OCI-LY7 (cell line): ENCODE measurements around the gene UBFD1. TPM values are rescaled to one million over a fixed set of nuclear protein-coding genes. Genes with fewer than 3 reads are reported as not detected.
"Not testable (repeated sequence)": the region's sequence is repeated elsewhere in the genome, so short reads cannot be mapped to it uniquely, and the experiment has no call there.

ENCODE experiments used
- BruUV-seq: library from RNA; stranded (reverse); fragments of 400-500 nt; replicated peaks from 2 replicates; lab custom pipeline; 2021; lab: Mats Ljungman, UMichigan
- CTCF ChIA-PET: fragments of 300-600 bp; sonication (Branson Sonifier 250); formaldehyde crosslinking; loops from one replicate; lab custom pipeline; 2022; ENCODE audit warnings: antibody characterized with exemption; ENCODE audit not compliant: unreplicated experiment; lab: Charles Lee
- POLR2A ChIA-PET: fragments of 300-600 bp; sonication (Branson Sonifier 250); formaldehyde crosslinking; loops from one replicate; lab custom pipeline; 2022; ENCODE audit warnings: antibody characterized with exemption; lab: Charles Lee
- DNase-seq: peaks from one replicate; pipeline ENCODE4 v3.0.0-alpha.2; 2015; ENCODE audit warnings: low spot score
- H2AFZ ChIP-seq: fragments of 200-600 bp; sonication (generic), shearing (Covaris generic); 2 replicates; pipeline ENCODE4 v1.6.1; 2014; ENCODE audit warnings: mild to moderate bottlenecking, antibody characterized with exemption, low read length, moderate library complexity
- H3K27ac ChIP-seq: fragments of 200-600 bp; sonication (generic); 2 replicates; pipeline ENCODE4 v1.5.1; 2014; ENCODE audit warnings: mixed run types, low read depth, mild to moderate bottlenecking, moderate library complexity, low read length, inconsistent platforms; ENCODE audit not compliant: poor library complexity, severe bottlenecking
- H3K36me3 ChIP-seq: fragments of 200-600 bp; sonication (generic); 2 replicates; pipeline ENCODE4 v1.6.1; 2014; ENCODE audit warnings: mild to moderate bottlenecking, antibody characterized with exemption, low read length, moderate library complexity, mixed read lengths; ENCODE audit not compliant: insufficient read depth
- H3K4me1 ChIP-seq: fragments of 200-600 bp; sonication (generic); 2 replicates; pipeline ENCODE4 v1.5.1; 2014; ENCODE audit warnings: mild to moderate bottlenecking, low read length; ENCODE audit not compliant: insufficient read depth, poor library complexity, severe bottlenecking
- H3K4me2 ChIP-seq: fragments of 200-600 bp; sonication (generic); 2 replicates; pipeline ENCODE4 v1.6.1; 2014; ENCODE audit warnings: mild to moderate bottlenecking, low read length
- H3K4me3 ChIP-seq: fragments of 200-600 bp; sonication (generic); 2 replicates; pipeline ENCODE4 v1.5.1; 2014; ENCODE audit warnings: mild to moderate bottlenecking, low read depth, low read length; ENCODE audit not compliant: poor library complexity, severe bottlenecking
- H3K79me2 ChIP-seq: fragments of 200-600 bp; sonication (generic); 2 replicates; pipeline ENCODE4 v1.6.1; 2016; ENCODE audit warnings: low read depth, mild to moderate bottlenecking, low read length, moderate library complexity, mixed read lengths; ENCODE audit not compliant: insufficient read depth
- H3K9me2 ChIP-seq: fragments of 200-600 bp; sonication (generic); 2 replicates; pipeline ENCODE4 v1.6.1; 2016; ENCODE audit warnings: mild to moderate bottlenecking, low read length, mixed read lengths; ENCODE audit not compliant: insufficient read depth
- H3K9me3 ChIP-seq: fragments of 200-600 bp; sonication (generic); 2 replicates; pipeline ENCODE4 v1.6.1; 2014; ENCODE audit warnings: mild to moderate bottlenecking, mixed run types, low read length, mixed read lengths
- H4K20me1 ChIP-seq: fragments of 200-600 bp; sonication (generic); 2 replicates; pipeline ENCODE4 v1.6.1; 2014; ENCODE audit warnings: mild to moderate bottlenecking, antibody characterized with exemption, low read length, moderate library complexity, mixed read lengths; ENCODE audit not compliant: insufficient read depth
- CTCF ChIP-seq: fragments of 200-600 bp; sonication (generic); conservative IDR thresholded peaks from 2 replicates; pipeline ENCODE4 v1.5.1; 2014; ENCODE audit warnings: mild to moderate bottlenecking, antibody characterized with exemption, low read length, moderate library complexity, mixed read lengths
- EZH2phosphoT487 ChIP-seq: fragments of 200-600 bp; sonication (generic); IDR thresholded peaks from 2 replicates; pipeline ENCODE4 v1.6.1; 2018; ENCODE audit warnings: low read depth, borderline replicate concordance, mild to moderate bottlenecking, mixed run types, antibody characterized with exemption, low read length, moderate library complexity, mixed read lengths
- intact Hi-C: fragments of 100-400 bp; cut with micrococcal nuclease; formaldehyde crosslinking; loops from one replicate; pipeline ENCODE4 v1.10.0; 2022; ENCODE audit not compliant: unreplicated experiment
- total RNA-seq, 2 experiments: library from RNA; depleted of rRNA in 1 of 2; stranded (reverse); fragments of >200 nt in 1 of 2; shearing (Covaris generic) in 1 of 2; gene quantifications; 2 replicates each; pipeline ENCODE4 v1.2.3, GENCODE V29; 2014 to 2022

Gene UBFD1
- total RNA-seq, 2 experiments from 2014 or later = 42.4 to 67.1 TPM

- TF ChIP-seq CTCF = no peak
- TF ChIP-seq EZH2phosphoT487 = no peak
- no peak overlapping the region for H3K27ac ChIP-seq
- ChIA-PET POLR2A (interaction anchor here (0.6 to 0.7 kb wide), 2 partner anchors 74 to 130 kb away, joined by 3 to 4 read pairs; no protein-coding TSS in a partner anchor), CTCF (no interaction called here)
- no peak overlapping the region for H3K4me2 ChIP-seq
- intact Hi-C loops = no loop called here
- DNase-seq = no peak
- no peaks in the 10 kb centered on the region for H3K4me1 ChIP-seq
- H3K9me2 ChIP-seq = no peaks in the 10 kb centered on the region
- H4K20me1 ChIP-seq = no peaks in the 10 kb centered on the region
- H2AFZ ChIP-seq = no peak overlapping the region
- H3K79me2 ChIP-seq = peaks cover under 1% of the 10 kb centered on the region; the same call in 1 of the 2 replicates
- peaks cover 75% of the 10 kb centered on the region for H3K36me3 ChIP-seq
- no TSS peak for BruUV-seq
- no peak overlapping the region for H3K4me3 ChIP-seq
- no peaks in the 10 kb centered on the region for H3K9me3 ChIP-seq
These were observed 24.2 kb downstream of the UBFD1 start for GRCh38 chr16:23581764-23582163.

DNA sequence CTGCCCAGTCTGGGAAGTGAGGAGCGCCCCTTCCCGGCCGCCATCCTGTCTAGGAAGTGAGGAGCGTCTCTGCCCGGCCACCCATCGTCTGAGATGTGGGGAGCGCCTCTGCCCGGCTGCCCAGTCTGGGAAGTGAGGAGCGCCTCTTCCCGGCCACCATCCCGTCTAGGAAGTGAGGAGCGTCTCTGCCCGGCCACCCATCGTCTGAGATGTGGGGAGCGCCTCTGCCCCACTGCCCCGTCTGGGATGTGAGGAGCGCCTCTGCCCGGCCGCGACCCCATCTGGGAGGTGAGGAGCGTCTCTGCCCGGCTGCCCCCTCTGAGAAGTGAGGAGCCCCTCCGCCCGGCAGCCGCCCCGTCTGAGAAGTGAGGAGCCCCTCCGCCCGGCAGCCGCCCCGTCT lies 25.7 kb downstream of the UBFD1 start:
- H3K4me3 ChIP-seq, H3K9me3 ChIP-seq, H3K27ac ChIP-seq, H3K79me2 ChIP-seq, H3K9me2 ChIP-seq, H3K4me2 ChIP-seq, H4K20me1 ChIP-seq, DNase-seq, intact Hi-C loops, H2AFZ ChIP-seq, H3K4me1 ChIP-seq, POLR2A ChIA-PET, BruUV-seq, CTCF ChIA-PET: not testable (repeated sequence)
- peaks cover 81% of the 10 kb centered on the region for H3K36me3 ChIP-seq

GRCh38 chr16:23584186-23585076 lies 26.9 kb downstream of the UBFD1 start:
- no peaks in the 10 kb centered on the region for H3K9me3 ChIP-seq
- TF ChIP-seq EZH2phosphoT487 (no peak), CTCF (no peak)
- no peak for DNase-seq
- H3K4me2 ChIP-seq = no peak overlapping the region
- H3K9me2 ChIP-seq = no peaks in the 10 kb centered on the region
- POLR2A ChIA-PET = no interaction called here
- intact Hi-C loops = no loop called here
- H4K20me1 ChIP-seq = no peaks in the 10 kb centered on the region; the same call in 1 of the 2 replicates
- no peak overlapping the region for H3K4me3 ChIP-seq
- H3K4me1 ChIP-seq = no peaks in the 10 kb centered on the region
- CTCF ChIA-PET = no interaction called here
- H2AFZ ChIP-seq = no peak overlapping the region
- H3K79me2 ChIP-seq = peaks cover 13% of the 10 kb centered on the region; the same call in 1 of the 2 replicates
- BruUV-seq = no TSS peak
- H3K36me3 ChIP-seq = peaks cover 82% of the 10 kb centered on the region
- H3K27ac ChIP-seq = no peak overlapping the region
